ENCODE results near the gene OR1F1.
"Not testable (repeated sequence)": the region's sequence is repeated elsewhere in the genome, so short reads cannot be mapped to it uniquely, and the experiment has no call there.

The OR1F1 gene

DNA sequence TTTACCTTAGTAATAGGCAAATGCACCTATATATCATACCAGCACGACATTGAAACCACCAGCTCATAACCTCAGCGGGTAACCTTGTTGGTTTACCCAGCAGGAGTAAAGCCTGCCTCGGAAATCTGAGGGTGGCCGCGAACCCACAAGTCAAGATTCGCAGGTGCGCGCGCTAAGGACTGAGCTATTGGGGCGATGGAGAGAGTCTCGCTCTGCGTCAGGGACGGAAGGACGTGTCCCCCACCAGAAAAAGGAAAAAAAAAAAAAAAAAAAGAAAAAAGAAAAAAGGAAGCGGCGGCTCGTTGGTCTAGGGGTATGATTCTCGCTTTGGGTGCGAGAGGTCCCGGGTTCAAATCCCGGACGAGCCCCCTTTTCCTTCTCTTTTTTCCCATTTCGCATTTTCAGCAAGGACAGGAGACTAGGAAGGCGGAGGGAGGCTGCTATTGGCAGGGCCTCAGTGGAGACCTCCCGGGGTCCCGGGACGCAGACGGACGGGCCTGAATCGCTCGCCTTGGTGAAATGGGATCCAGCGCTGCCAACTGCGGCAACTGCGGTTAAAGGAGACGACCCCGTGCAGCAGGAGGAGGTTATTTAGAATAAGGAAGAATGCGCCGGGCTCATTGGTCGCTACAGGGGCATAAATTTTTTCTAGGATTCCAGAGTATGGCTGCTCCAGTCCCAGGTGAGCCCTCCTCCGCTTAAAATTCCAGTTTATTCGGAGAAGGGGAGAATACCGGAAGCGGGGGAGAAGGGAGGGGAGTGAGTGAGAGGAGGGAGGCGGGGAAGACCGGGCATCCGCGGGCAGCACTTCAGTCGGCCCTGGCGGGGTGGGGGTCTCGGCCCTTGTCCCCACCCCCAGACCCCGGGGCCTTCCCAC lies at the start of gene OR1F1:
Gene OR1F1 (plus strand): TSS at position 407 of the 877 bp plus-strand sequence.
- no peak for TF ChIP-seq CTCF (conservative IDR thresholded peaks at IDR 0.05)
- H3K27ac ChIP-seq = no peak within 1 kb of the TSS

- H3K27ac ChIP-seq = no peak overlapping the region
- TF ChIP-seq CTCF (conservative IDR thresholded peaks at IDR 0.05) = no peak
Measured at GRCh38 chr16:3138342-3138741, 49.7 kb upstream of the OR1F1 start.

GRCh38 chr16:3138823-3139426 lies 49.1 kb upstream of the OR1F1 start:
- no peak for TF ChIP-seq CTCF (conservative IDR thresholded peaks at IDR 0.05)
- H3K27ac ChIP-seq = no peak overlapping the region

- H3K27ac ChIP-seq = not testable (repeated sequence)
Measured at GRCh38 chr16:3139561-3139960, 48.4 kb upstream of the OR1F1 start.

GRCh38 chr16:3140603-3141427 lies 47.2 kb upstream of the OR1F1 start:
- no peak for TF ChIP-seq CTCF (conservative IDR thresholded peaks at IDR 0.05)
- no peak overlapping the region for H3K27ac ChIP-seq

- no peak overlapping the region for H3K27ac ChIP-seq
- TF ChIP-seq CTCF (conservative IDR thresholded peaks at IDR 0.05) = no peak
Measured at GRCh38 chr16:3141781-3142311, 46.2 kb upstream of the OR1F1 start.

- TF ChIP-seq CTCF (conservative IDR thresholded peaks at IDR 0.05) = no peak
- no peak overlapping the region for H3K27ac ChIP-seq
Measured at GRCh38 chr16:3142327-3142726, 45.7 kb upstream of the OR1F1 start.
